BE2C (cell line): ENCODE measurements around the gene BUD31.
"Not testable (repeated sequence)": the region's sequence is repeated elsewhere in the genome, so short reads cannot be mapped to it uniquely, and the experiment has no call there.

Experiments
- DNase-seq: peaks from one replicate; pipeline ENCODE4 v3.0.0-alpha.2; 2020
- H3K27me3 ChIP-seq: fragments of 250-450 bp; sonication (Bioruptor Pico); 2 replicates; pipeline ENCODE4 v1.5.1; 2020; ENCODE audit warnings: mild to moderate bottlenecking
- H3K36me3 ChIP-seq: fragments of 250-450 bp; sonication (Bioruptor Pico); 2 replicates; pipeline ENCODE4 v1.5.1; 2020; ENCODE audit warnings: mild to moderate bottlenecking
- H3K4me1 ChIP-seq: fragments of 250-450 bp; sonication (Bioruptor Pico); 2 replicates; pipeline ENCODE4 v1.5.1; 2020
- H3K4me3 ChIP-seq: 2 replicates; pipeline ENCODE4 v1.5.1; 2011; ENCODE audit warnings: low read depth, low read length
- H3K9me3 ChIP-seq: fragments of 250-450 bp; sonication (Bioruptor Pico); 2 replicates; pipeline ENCODE4 v1.5.1; 2020
- TF ChIP-seq, protein P1 (sequence below): IDR thresholded peaks from 2 replicates; pipeline ENCODE4 v1.5.1; 2012; ENCODE audit warnings: mild to moderate bottlenecking, low read depth, low read length

The BUD31 gene

DNA sequence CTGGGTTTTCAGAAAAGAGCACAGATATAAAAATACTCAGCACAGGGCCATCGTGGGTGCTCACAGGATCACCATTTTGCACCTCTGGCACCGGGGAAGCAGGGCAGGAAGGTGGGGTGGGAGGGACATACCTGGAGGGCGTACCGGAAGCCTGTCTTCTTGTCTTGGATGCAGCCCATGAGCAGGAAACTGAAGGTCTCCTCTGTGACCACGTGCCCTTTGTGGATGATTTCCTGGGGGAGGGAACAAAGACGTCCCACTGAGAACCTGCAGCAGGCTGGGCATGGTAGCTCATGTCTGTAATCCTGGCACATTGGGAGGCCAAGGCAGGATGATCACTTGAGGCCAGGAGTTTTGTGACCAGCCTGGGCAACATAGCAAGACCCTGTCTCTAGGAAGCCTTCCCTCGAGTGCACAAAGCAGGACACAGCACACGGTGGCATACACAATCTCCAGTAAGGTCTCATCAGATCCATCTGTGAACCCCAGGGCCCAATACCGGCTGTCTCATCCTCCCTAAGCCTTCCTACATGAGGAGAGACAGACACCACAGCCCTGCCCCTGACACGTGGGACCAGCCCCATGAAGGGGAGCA lies 20.3 kb downstream of the BUD31 start:
- H3K4me1 ChIP-seq = no peaks in the 10 kb centered on the region
- H3K4me3 ChIP-seq = no peak overlapping the region
- peaks cover 73% of the 10 kb centered on the region for H3K36me3 ChIP-seq
- TF ChIP-seq, protein P1, sequence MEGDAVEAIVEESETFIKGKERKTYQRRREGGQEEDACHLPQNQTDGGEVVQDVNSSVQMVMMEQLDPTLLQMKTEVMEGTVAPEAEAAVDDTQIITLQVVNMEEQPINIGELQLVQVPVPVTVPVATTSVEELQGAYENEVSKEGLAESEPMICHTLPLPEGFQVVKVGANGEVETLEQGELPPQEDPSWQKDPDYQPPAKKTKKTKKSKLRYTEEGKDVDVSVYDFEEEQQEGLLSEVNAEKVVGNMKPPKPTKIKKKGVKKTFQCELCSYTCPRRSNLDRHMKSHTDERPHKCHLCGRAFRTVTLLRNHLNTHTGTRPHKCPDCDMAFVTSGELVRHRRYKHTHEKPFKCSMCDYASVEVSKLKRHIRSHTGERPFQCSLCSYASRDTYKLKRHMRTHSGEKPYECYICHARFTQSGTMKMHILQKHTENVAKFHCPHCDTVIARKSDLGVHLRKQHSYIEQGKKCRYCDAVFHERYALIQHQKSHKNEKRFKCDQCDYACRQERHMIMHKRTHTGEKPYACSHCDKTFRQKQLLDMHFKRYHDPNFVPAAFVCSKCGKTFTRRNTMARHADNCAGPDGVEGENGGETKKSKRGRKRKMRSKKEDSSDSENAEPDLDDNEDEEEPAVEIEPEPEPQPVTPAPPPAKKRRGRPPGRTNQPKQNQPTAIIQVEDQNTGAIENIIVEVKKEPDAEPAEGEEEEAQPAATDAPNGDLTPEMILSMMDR = no peak
- DNase-seq = no peak
- H3K27me3 ChIP-seq = no peaks in the 10 kb centered on the region
- no peaks in the 10 kb centered on the region for H3K9me3 ChIP-seq

DNA sequence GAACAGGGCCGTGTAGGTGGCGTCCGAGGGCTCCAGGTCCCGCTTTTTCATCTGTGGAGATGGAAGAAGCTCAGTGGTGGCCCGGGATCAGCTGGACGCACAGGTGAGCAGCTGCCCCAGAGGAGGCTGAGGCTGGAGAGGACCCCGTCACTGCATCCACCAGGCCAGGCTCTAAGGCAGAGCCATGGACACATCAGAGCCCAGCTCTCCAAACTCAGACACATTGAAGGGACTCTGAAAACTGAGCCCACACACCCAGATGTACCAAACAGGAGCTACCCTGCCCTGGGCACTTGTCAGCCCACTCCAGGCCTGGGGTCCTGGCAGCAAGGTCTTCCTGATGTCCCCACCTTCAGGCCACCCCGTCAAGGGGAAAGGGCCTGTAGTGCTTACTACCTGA lies 21.0 kb downstream of the BUD31 start:
- TF ChIP-seq, protein P1 = no peak
- Histone ChIP-seq H3K4me1 (no peaks in the 10 kb centered on the region), H3K27me3 (no peaks in the 10 kb centered on the region), H3K36me3 (peaks cover 69% of the 10 kb centered on the region), H3K4me3 (no peak overlapping the region), H3K9me3 (no peaks in the 10 kb centered on the region)
- DNase-seq = no peak

DNA sequence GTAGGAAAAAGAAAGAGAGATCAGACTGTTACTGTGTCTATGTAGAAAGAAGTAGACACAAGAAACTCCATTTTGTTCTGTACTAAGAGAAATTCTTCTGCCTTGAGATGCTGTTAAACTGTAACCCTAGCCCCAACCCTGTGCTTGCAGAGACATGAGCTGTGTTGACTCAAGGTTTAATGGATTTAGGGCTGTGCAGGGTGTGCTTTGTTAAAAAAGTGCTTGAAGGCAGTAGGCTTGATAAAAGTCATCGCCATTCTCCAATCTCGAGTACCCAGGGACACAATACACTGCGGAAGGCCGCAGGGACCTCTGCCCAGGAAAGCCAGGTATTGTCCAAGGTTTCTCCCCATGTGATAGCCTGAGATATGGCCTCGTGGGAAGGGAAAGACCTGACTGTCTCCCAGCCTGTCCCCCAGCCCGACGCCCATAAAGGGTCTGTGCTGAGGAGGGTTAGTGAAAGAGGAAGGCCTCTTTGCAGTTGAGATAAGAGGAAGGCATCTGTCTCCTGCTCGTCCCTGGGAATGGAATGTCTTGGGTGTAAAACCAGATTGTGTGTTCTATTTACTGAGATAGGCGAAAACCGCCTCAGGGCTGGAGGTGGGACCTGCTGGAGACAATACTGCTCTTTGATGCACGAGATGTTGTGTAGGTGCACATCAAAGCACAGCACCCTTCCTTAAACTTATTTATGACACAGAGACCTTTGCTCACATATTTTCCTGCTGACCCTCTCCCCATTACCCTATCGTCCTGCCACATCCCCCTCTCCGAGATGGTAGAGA lies 23.2 kb downstream of the BUD31 start:
- peaks cover 65% of the 10 kb centered on the region for H3K36me3 ChIP-seq
- not testable (repeated sequence) for H3K4me1 ChIP-seq, H3K4me3 ChIP-seq, H3K27me3 ChIP-seq, H3K9me3 ChIP-seq, DNase-seq

DNA sequence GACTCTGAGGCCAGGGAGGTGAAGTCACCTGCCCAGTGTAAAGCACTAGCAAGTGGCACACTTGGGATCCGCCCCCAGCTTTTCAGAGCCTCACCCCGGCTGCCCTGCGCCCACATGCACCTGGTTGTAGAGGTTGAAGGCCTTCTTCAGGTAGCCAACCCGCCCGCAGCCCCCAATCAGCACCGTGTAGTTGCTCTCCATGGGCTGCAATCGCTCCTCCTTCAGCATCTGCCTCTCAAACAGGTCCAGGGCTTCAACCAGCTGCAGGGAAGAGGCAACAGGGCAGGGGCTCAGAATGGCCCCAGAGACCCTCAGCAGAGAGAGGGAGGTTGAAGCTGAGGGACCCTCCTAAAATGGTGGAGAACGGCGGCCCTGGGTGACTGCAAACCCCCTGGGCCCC lies 24.4 kb downstream of the BUD31 start:
- no peak for DNase-seq
- TF ChIP-seq, protein P1 = no peak

DNA sequence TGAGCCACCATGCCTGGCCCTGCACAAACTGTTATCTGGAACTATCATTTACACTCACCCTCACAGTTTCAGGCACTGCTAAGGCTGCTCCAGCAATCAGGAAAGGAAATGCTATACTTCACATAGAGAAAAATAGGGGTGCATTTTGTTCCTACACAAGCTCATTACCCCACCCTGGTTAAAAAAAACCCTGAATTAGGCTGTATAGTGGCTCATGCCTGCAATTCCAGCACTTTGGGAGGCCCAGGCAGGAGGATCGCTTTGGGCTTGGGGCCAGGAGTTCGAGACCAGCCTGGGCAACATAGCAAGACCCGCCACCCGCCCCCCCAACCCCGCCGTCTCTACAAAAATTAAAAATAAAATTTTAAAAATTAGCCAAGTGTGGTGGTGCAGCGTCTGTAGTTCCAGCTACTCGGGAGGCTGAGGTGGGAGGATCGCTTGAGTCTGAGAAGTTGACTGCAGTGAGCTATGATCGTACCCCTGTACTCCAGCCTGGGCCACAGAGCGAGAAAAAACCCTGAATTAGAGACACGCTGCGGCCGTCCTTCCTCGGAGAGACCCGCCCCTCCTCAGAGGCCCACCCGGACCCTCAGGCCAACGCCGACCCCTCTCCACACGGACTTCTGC lies 29.3 kb downstream of the BUD31 start:
- H3K9me3 ChIP-seq = no peaks in the 10 kb centered on the region
- H3K27me3 ChIP-seq = no peaks in the 10 kb centered on the region
- H3K36me3 ChIP-seq = peaks cover 45% of the 10 kb centered on the region
- H3K4me3 ChIP-seq = peak overlapping the region; percentile 84
- H3K4me1 ChIP-seq = no peaks in the 10 kb centered on the region; the same call in 1 of the 2 replicates
- no peak for DNase-seq
- TF ChIP-seq, protein P1 = no peak

More for the DNA sequence above, 24.4 kb downstream of the BUD31 start:
- Histone ChIP-seq H3K4me1 (no peaks in the 10 kb centered on the region; the same call in 1 of the 2 replicates), H3K27me3 (no peaks in the 10 kb centered on the region), H3K36me3 (peaks cover 65% of the 10 kb centered on the region), H3K9me3 (no peaks in the 10 kb centered on the region), H3K4me3 (no peak overlapping the region)

DNA sequence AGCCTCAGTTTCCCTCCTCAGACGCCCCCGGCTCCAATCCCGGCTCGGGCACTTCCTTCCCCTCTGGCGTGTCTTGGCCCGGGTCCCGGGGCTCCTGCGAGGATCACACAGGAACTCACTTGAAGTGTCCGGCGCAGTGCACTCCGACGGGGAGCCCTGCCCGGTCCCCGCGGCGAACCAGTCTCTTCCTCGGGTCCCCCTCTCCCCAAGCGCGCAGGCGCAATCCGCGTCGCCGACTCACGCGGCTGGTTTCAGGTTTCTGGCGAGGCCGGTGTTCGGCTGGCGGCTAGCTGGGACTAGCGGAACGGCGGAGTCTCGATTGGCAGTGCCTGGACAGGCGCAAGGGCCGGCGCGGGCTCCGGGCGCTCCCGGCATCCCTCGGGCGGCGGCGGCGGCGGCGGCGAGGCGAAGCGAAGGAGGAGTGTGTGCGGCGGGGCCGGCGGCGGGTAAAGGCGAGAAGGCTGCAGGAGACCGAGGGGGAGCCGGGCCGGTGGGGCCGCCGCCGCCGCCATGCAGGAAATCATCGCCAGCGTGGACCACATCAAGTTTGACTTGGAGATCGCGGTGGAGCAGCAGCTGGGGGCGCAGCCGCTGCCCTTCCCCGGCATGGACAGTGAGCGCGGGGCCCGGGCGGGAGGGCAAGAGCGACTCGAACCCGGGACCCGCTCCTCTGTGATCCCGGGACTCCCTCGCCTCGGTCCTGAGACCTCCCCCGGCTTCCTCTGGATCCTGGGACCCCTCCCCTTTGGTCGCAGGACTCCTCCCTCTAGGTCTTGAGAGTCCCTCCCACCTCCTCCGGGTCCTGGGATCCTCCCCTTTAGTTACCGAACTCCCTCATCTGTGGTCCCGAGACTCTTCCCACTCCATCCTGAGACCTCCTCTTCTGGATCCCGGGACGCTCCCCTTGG lies 30.1 kb downstream of the BUD31 start, which contains the start of the genes CPSF4 and PTCD1:
CPSF4 (plus strand) TSS at position 371 of the 908 bp plus-strand sequence; CDS start at position 511, 140 bp downstream.
PTCD1 (minus strand) TSS at position 226 of the 908 bp plus-strand sequence. CDS start 3,556 bp downstream, outside the sequence.
- Histone ChIP-seq H3K36me3 (peaks cover 45% of the 10 kb centered on the region), H3K4me1 (no peaks in the 10 kb centered on the region; the same call in 1 of the 2 replicates), H3K9me3 (no peaks in the 10 kb centered on the region), H3K27me3 (no peaks in the 10 kb centered on the region), H3K4me3 (peak within 1 kb of the TSS; percentile 84)
- TF ChIP-seq, protein P1 = no peak
- peak; percentile 97 for DNase-seq
